ENCODE results near the gene SF3B6.

Gene SF3B6

DNA sequence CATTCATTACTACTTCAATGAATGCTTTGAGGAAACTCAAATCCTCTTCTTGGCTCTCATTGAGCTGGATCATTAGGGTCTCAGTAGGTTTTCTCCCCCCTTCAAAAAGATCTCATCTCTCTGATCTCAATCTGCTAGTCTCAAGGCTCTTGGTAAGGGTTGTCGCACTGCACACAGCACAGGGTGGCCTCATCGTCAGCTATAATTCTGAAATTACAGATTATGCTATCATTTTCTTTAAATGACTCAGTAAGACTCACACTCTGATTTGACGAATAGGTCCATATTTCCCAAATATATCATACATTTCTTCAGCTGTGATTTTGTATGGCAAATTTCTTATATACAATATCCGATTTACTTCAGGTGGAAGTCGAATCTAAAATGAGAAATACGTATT is 2.3 kb downstream of the SF3B6 start:
- TF ChIP-seq CTCF (IDR thresholded peaks at IDR 0.05; ENCODE audit: borderline replicate concordance, control extremely low read depth, extremely low read depth, insufficient read depth, missing control alignments), result no peak
- DNase-seq (ENCODE audit: low spot score), result no peak
- in situ Hi-C loops (cut with MboI; ENCODE audit: low sequenced_read_pairs, unreplicated experiment), result no loop called here

DNA sequence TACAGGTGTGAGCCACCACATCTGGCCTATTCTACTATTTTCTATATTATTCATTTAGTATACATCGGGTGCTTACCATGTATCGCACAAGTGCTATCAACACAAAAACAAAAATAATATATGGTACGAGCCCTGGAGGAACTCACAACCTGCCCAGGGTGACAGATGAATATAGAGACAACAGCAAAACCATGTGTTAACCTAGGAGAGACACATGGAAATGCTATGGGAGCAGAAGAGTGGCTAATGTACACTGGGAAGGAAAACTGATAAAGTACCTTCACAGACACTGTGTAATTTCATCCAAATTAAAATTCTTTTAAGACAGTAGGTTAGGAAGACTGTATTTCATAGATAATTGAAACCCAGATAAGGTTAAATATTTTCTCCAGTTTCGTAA is 3.9 kb downstream of the SF3B6 start:
- in situ Hi-C loops (cut with MboI; ENCODE audit: low sequenced_read_pairs, unreplicated experiment), result no loop called here
- TF ChIP-seq CTCF (IDR thresholded peaks at IDR 0.05; ENCODE audit: borderline replicate concordance, control extremely low read depth, extremely low read depth, insufficient read depth, missing control alignments), result no peak
- DNase-seq (ENCODE audit: low spot score), result no peak

- no peak for DNase-seq (ENCODE audit: low spot score)
- in situ Hi-C loops (cut with MboI; ENCODE audit: low sequenced_read_pairs, unreplicated experiment), result loop anchor here (10.0 kb wide), 1 partner anchor 241 kb away; no protein-coding TSS in a partner anchor
- TF ChIP-seq CTCF (IDR thresholded peaks at IDR 0.05; ENCODE audit: borderline replicate concordance, control extremely low read depth, extremely low read depth, insufficient read depth, missing control alignments), result no peak
Measured at GRCh38 chr2:24065341-24065740, 10.8 kb downstream of the SF3B6 start.

GRCh38 chr2:24058564-24059271 is 17.4 kb downstream of the SF3B6 start:
- in situ Hi-C loops (cut with MboI; ENCODE audit: low sequenced_read_pairs, unreplicated experiment), result no loop called here
- no peak for DNase-seq (ENCODE audit: low spot score)
- TF ChIP-seq CTCF (IDR thresholded peaks at IDR 0.05; ENCODE audit: borderline replicate concordance, control extremely low read depth, extremely low read depth, insufficient read depth, missing control alignments), result no peak

- TF ChIP-seq CTCF (IDR thresholded peaks at IDR 0.05; ENCODE audit: borderline replicate concordance, control extremely low read depth, extremely low read depth, insufficient read depth, missing control alignments), result no peak
- in situ Hi-C loops (cut with MboI; ENCODE audit: low sequenced_read_pairs, unreplicated experiment), result no loop called here
- DNase-seq (ENCODE audit: low spot score), result no peak
Measured at GRCh38 chr2:24055750-24056149, 20.4 kb downstream of the SF3B6 start.

GRCh38 chr2:24054366-24055010 is 21.6 kb downstream of the SF3B6 start:
- TF ChIP-seq CTCF (IDR thresholded peaks at IDR 0.05; ENCODE audit: borderline replicate concordance, control extremely low read depth, extremely low read depth, insufficient read depth, missing control alignments), result no peak
- in situ Hi-C loops (cut with MboI; ENCODE audit: low sequenced_read_pairs, unreplicated experiment), result no loop called here

More at GRCh38 chr2:24054366-24055010, 21.6 kb downstream of the SF3B6 start:
- DNase-seq (ENCODE audit: low spot score), result no peak

Measured in GM13976 (cell line).